Type B pancreatic cell (in vitro differentiated cells): Measurements from ENCODE around the gene CDK8. TPM values are rescaled to one million over a fixed set of nuclear protein-coding genes. Genes with fewer than 3 reads are reported as not detected.
"Not testable (repeated sequence)": the region's sequence is repeated elsewhere in the genome, so short reads cannot be mapped to it uniquely, and the experiment has no call there.

Source experiments
- DNase-seq: peaks from one replicate; pipeline ENCODE4 v3.0.0; 2021; ENCODE audit warnings: mixed read lengths; ENCODE audit not compliant: unreplicated experiment; ENCODE audit errors: extremely low spot score
- H3K27ac Mint-ChIP-seq: 2 replicates; pipeline ENCODE4 v1.8.0; 2021; ENCODE audit warnings: mild to moderate bottlenecking, mixed read lengths
- H3K27me3 Mint-ChIP-seq: 2 replicates; pipeline ENCODE4 v1.8.0; 2021; ENCODE audit warnings: mixed read lengths
- H3K36me3 Mint-ChIP-seq: 2 replicates; pipeline ENCODE4 v1.8.0; 2021; ENCODE audit warnings: mixed read lengths
- H3K4me1 Mint-ChIP-seq: one replicate; pipeline ENCODE4 v1.8.0; 2021; ENCODE audit warnings: mixed read lengths; ENCODE audit not compliant: unreplicated experiment
- H3K4me3 Mint-ChIP-seq: 2 replicates; pipeline ENCODE4 v1.8.0; 2021; ENCODE audit warnings: mild to moderate bottlenecking, mixed read lengths
- H3K9me3 Mint-ChIP-seq: 2 replicates; pipeline ENCODE4 v1.8.0; 2021; ENCODE audit warnings: mixed read lengths
- CTCF ChIP-seq: fragments of 200-600 bp; sonication (generic); conservative IDR thresholded peaks from 2 replicates; pipeline ENCODE4 v1.5.0; 2021; ENCODE audit warnings: antibody characterized with exemption, mild to moderate bottlenecking
- total RNA-seq: library from RNA; stranded (reverse); gene quantifications from 2 replicates; pipeline ENCODE4 v1.2.1, GENCODE V29; 2021; ENCODE audit warnings: low replicate concordance

The CDK8 gene
- total RNA-seq, 1 donor from 2014 or later, result 26.3 TPM

DNA sequence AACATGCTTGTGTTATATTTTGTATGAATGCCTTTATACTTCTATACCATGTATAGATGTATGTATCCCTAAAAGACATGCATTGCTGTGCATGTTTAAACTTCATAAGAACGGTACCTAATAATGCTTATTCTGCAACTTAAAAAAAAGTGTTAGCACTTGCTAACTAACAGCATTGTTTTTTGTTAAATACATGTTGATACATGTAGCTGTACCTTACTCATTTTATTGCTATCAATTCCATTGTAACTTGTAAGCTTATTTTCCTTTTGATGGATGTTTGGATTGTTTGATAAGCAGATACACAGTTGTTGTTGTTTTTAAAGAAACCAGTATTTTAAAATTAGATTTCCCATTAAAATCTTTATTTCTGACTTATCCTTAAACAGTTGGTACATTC, 53.8 kb downstream of the CDK8 start:
- peaks cover 4% of the 10 kb centered on the region for H3K36me3 Mint-ChIP-seq

DNA sequence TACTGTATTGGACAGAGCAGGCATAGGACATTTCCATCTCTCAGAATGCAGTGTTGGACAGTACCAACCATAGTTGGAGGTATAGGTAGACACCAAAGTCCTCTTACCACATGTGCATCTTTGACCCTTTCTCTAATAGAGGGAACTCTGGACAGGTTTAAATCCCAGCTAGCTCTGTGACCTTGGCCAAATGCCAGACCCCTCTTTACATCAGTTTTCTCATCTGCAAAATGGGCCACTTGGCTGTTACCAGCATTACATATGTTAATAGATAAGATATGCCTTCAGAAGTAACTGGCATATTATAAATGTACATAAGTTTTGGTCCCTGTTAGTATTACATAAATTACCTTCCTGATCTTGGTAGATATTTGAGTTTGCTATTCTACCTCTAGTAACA, 54.3 kb downstream of the CDK8 start:
- DNase-seq, result no peak
- Mint-ChIP-seq H3K27ac (no peak overlapping the region), H3K9me3 (peaks cover 4% of the 10 kb centered on the region), H3K4me1 (no peaks in the 10 kb centered on the region), H3K4me3 (no peak overlapping the region), H3K36me3 (peaks cover 7% of the 10 kb centered on the region), H3K27me3 (no peaks in the 10 kb centered on the region)
- TF ChIP-seq CTCF, result no peak

More for the DNA sequence above, 53.8 kb downstream of the CDK8 start:
- H3K4me3 Mint-ChIP-seq, result no peak overlapping the region
- no peak for TF ChIP-seq CTCF
- no peak for DNase-seq
- H3K4me1 Mint-ChIP-seq, result no peaks in the 10 kb centered on the region
- no peak overlapping the region for H3K27ac Mint-ChIP-seq
- peaks cover 4% of the 10 kb centered on the region for H3K9me3 Mint-ChIP-seq
- no peaks in the 10 kb centered on the region for H3K27me3 Mint-ChIP-seq

DNA sequence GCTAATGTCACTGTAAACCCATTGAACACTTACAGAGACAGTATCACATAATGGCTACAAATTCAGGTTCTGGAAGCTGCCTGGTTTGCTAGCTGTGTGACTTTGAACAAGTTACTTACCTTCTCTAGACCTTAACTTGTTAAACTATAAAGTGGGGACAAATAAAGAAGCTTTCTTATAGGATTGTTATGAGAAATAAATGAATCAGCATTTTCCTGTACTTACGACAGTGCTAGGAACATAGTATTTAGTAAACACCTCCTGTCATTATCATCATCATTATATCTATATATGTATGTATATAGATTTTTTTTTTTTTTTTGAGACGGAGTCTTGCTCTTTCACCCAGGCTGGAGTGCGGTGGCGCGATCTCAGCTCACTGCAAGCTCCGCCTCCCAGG, 54.9 kb downstream of the CDK8 start:
- Mint-ChIP-seq H3K4me1 (no peaks in the 10 kb centered on the region), H3K4me3 (no peak overlapping the region), H3K36me3 (peaks cover 7% of the 10 kb centered on the region), H3K27me3 (no peaks in the 10 kb centered on the region), H3K9me3 (peaks cover 4% of the 10 kb centered on the region), H3K27ac (no peak overlapping the region)
- DNase-seq, result no peak
- no peak for TF ChIP-seq CTCF

GRCh38 chr13:26310003-26310402, 56.1 kb downstream of the CDK8 start:
- H3K27me3 Mint-ChIP-seq, result no peaks in the 10 kb centered on the region
- no peaks in the 10 kb centered on the region for H3K4me1 Mint-ChIP-seq
- DNase-seq, result no peak
- peaks cover 7% of the 10 kb centered on the region for H3K36me3 Mint-ChIP-seq
- no peak for TF ChIP-seq CTCF
- no peak overlapping the region for H3K4me3 Mint-ChIP-seq
- no peak overlapping the region for H3K27ac Mint-ChIP-seq
- peaks cover 4% of the 10 kb centered on the region for H3K9me3 Mint-ChIP-seq

GRCh38 chr13:26310470-26310869, 56.5 kb downstream of the CDK8 start:
- H3K27me3 Mint-ChIP-seq, result no peaks in the 10 kb centered on the region
- TF ChIP-seq CTCF, result no peak
- H3K9me3 Mint-ChIP-seq, result peaks cover 4% of the 10 kb centered on the region
- H3K27ac Mint-ChIP-seq, result no peak overlapping the region
- DNase-seq, result no peak
- no peaks in the 10 kb centered on the region for H3K4me1 Mint-ChIP-seq
- H3K4me3 Mint-ChIP-seq, result no peak overlapping the region
- peaks cover 7% of the 10 kb centered on the region for H3K36me3 Mint-ChIP-seq

GRCh38 chr13:26312019-26312418, 58.1 kb downstream of the CDK8 start:
- H3K4me3 Mint-ChIP-seq, DNase-seq, H3K36me3 Mint-ChIP-seq, H3K27ac Mint-ChIP-seq, H3K9me3 Mint-ChIP-seq, H3K4me1 Mint-ChIP-seq, H3K27me3 Mint-ChIP-seq: not testable (repeated sequence)

- not testable (repeated sequence) for DNase-seq, H3K27ac Mint-ChIP-seq, H3K36me3 Mint-ChIP-seq, H3K4me3 Mint-ChIP-seq, H3K4me1 Mint-ChIP-seq, H3K27me3 Mint-ChIP-seq, H3K9me3 Mint-ChIP-seq
Observed at GRCh38 chr13:26316095-26316494, 62.2 kb downstream of the CDK8 start.
